Pons (tissue), 1 donor: ENCODE measurements around the gene SLC25A38.
"Not testable (repeated sequence)": the region's sequence is repeated elsewhere in the genome, so short reads cannot be mapped to it uniquely, and the experiment has no call there.

ENCODE experiments used
- DNase-seq: peaks from one replicate; pipeline ENCODE4 v3.0.0-alpha.2; 2016; ENCODE audit warnings: low spot score

The SLC25A38 gene

GRCh38 chr3:39407259-39407629 lies 24.1 kb downstream of the SLC25A38 start:
- DNase-seq: peak; percentile 16

GRCh38 chr3:39407773-39408492 lies 24.8 kb downstream of the SLC25A38 start:
- DNase-seq: no peak

- DNase-seq: no peak
Measured at GRCh38 chr3:39408493-39409372, 25.6 kb downstream of the SLC25A38 start.

GRCh38 chr3:39409514-39410136 lies 26.5 kb downstream of the SLC25A38 start:
- no peak for DNase-seq

- no peak for DNase-seq
Measured at GRCh38 chr3:39410893-39411292, 27.7 kb downstream of the SLC25A38 start.

- no peak for DNase-seq
Measured at GRCh38 chr3:39412668-39413260, 29.6 kb downstream of the SLC25A38 start.

GRCh38 chr3:39413691-39414420 lies 30.7 kb downstream of the SLC25A38 start:
- no peak for DNase-seq

GRCh38 chr3:39414421-39414907 lies 31.3 kb downstream of the SLC25A38 start:
- DNase-seq: no peak

- DNase-seq: not testable (repeated sequence)
Measured at GRCh38 chr3:39415302-39415701, 32.1 kb downstream of the SLC25A38 start.

GRCh38 chr3:39415983-39416382 lies 32.8 kb downstream of the SLC25A38 start:
- no peak for DNase-seq

- DNase-seq: not testable (repeated sequence)
Measured at GRCh38 chr3:39416998-39417397, 33.8 kb downstream of the SLC25A38 start.

- DNase-seq: not testable (repeated sequence)
Measured at GRCh38 chr3:39418556-39419225, 35.5 kb downstream of the SLC25A38 start.

- no peak for DNase-seq
Measured at GRCh38 chr3:39419742-39420315, 36.7 kb downstream of the SLC25A38 start.

- no peak for DNase-seq
Measured at GRCh38 chr3:39420543-39420942, 37.4 kb downstream of the SLC25A38 start.

- no peak for DNase-seq
Measured at GRCh38 chr3:39423436-39423970, 40.3 kb downstream of the SLC25A38 start.

GRCh38 chr3:39426312-39426711 lies 43.1 kb downstream of the SLC25A38 start:
- no peak for DNase-seq

- DNase-seq: no peak
Measured at GRCh38 chr3:39427506-39427905, 44.3 kb downstream of the SLC25A38 start.

GRCh38 chr3:39428745-39429201 lies 45.6 kb downstream of the SLC25A38 start:
- DNase-seq: no peak

GRCh38 chr3:39429466-39429865 lies 46.3 kb downstream of the SLC25A38 start:
- DNase-seq: no peak

- no peak for DNase-seq
Measured at GRCh38 chr3:39432342-39432741, 49.2 kb downstream of the SLC25A38 start.
